B cell (primary cell): ENCODE measurements around the gene ARHGAP22. TPM values are rescaled to one million over a fixed set of nuclear protein-coding genes. Genes with fewer than 3 reads are reported as not detected.

Experiments used
- ATAC-seq: fragments of 200-7000 bp; cut with Tn5 transposase; one replicate; pipeline ENCODE4 v1.10.0; 2021; ENCODE audit warnings: low read depth, mild to moderate bottlenecking, moderate number of reproducible peaks, moderate library complexity
- CTCF ChIA-PET: fragments of 350-600 bp; sonication (Branson Sonifier 250); formaldehyde crosslinking; loops from one replicate; lab custom pipeline; 2021; ENCODE audit warnings: antibody characterized with exemption, inconsistent platforms; lab: Charles Lee
- POLR2A ChIA-PET: fragments of 350-600 bp; sonication (Branson Sonifier 250); formaldehyde crosslinking; loops from one replicate; lab custom pipeline; 2021; ENCODE audit warnings: antibody characterized with exemption; lab: Charles Lee
- DNase-seq: peaks from one replicate; pipeline ENCODE4 v3.0.0; 2013
- H2AFZ ChIP-seq: 2 replicates; pipeline ENCODE4 v1.6.1; 2012; ENCODE audit warnings: mild to moderate bottlenecking, low read depth, low read length; ENCODE audit not compliant: insufficient read depth, poor library complexity, severe bottlenecking
- H3K27ac ChIP-seq, 2 donors: 1 replicate in 1 of 2; 2 replicates in 1 of 2; pipeline ENCODE4 v1.5.1; 2012 to 2013; ENCODE audit warnings: low read length in 2 of 2, mild to moderate bottlenecking in 2 of 2, moderate library complexity in 1 of 2
- H3K27me3 ChIP-seq, 4 experiments: fragments of 200-600 bp in 1 of 4; sonication (generic) in 1 of 4; replicated peaks in 1 of 4; 1 replicate in 2 of 4; 2 replicates in 2 of 4; pipeline versions ENCODE4 v1.6.1 to v1.7.0; 2013 to 2016; ENCODE audit warnings: low read length in 3 of 4, mild to moderate bottlenecking in 2 of 4, mixed read lengths in 1 of 4, moderate library complexity in 1 of 4; ENCODE audit not compliant: insufficient read depth in 4 of 4, control insufficient read depth in 3 of 4; ENCODE audit errors: control extremely low read depth in 1 of 4
- H3K36me3 ChIP-seq, 2 experiments: replicated peaks in 1 of 2; 1 replicate in 1 of 2; 2 replicates in 1 of 2; pipeline versions ENCODE4 v1.6.1 to v1.7.1; 2013; ENCODE audit warnings: low read length in 1 of 2; ENCODE audit not compliant: insufficient read depth in 2 of 2, control insufficient read depth in 1 of 2; ENCODE audit errors: control extremely low read depth in 1 of 2, extremely low read depth in 1 of 2
- H3K4me1 ChIP-seq, 2 donors: fragments of 200-600 bp in 1 of 2; sonication (generic) in 1 of 2; 1 replicate in 1 of 2; 2 replicates in 1 of 2; pipeline versions ENCODE4 v1.5.1 to v1.6.1; 2013 to 2017; ENCODE audit warnings: low read length in 2 of 2; ENCODE audit not compliant: control insufficient read depth in 2 of 2, insufficient read depth in 2 of 2
- H3K4me2 ChIP-seq: replicated peaks from 2 replicates; pipeline ENCODE3; 2012; ENCODE audit warnings: mild to moderate bottlenecking, low read depth, low read length; ENCODE audit not compliant: poor library complexity, severe bottlenecking
- H3K4me3 ChIP-seq, 5 experiments: fragments of 200-600 bp in 1 of 5; sonication (generic) in 1 of 5; 1 replicate in 3 of 5; 2 replicates in 2 of 5; pipeline versions ENCODE4 v1.5.1 to v1.7.0; 2011 to 2016; ENCODE audit warnings: low read length in 4 of 5, mild to moderate bottlenecking in 4 of 5, low read depth in 2 of 5, control low read depth in 1 of 5, moderate library complexity in 1 of 5; ENCODE audit not compliant: insufficient read depth in 1 of 5; ENCODE audit errors: control extremely low read depth in 1 of 5, extremely low read depth in 1 of 5
- H3K79me2 ChIP-seq: fragments of 200-600 bp; sonication (generic); one replicate; pipeline ENCODE4 v1.6.0; 2016; ENCODE audit warnings: low read length; ENCODE audit not compliant: control insufficient read depth, insufficient read depth
- H3K9ac ChIP-seq: fragments of 200-600 bp; sonication (generic); 2 replicates; pipeline ENCODE4 v1.6.1; 2017; ENCODE audit warnings: mild to moderate bottlenecking, low read length, moderate library complexity
- H3K9me3 ChIP-seq, 3 donors: one replicate each; pipeline versions ENCODE4 v1.6.1 to v1.7.1; 2013; ENCODE audit warnings: low read length in 2 of 3; ENCODE audit not compliant: control insufficient read depth in 2 of 3, insufficient read depth in 1 of 3; ENCODE audit errors: control extremely low read depth in 1 of 3
- H4K20me1 ChIP-seq: 2 replicates; pipeline ENCODE4 v1.6.0; 2012; ENCODE audit warnings: mild to moderate bottlenecking, low read length; ENCODE audit not compliant: insufficient read depth, control insufficient read depth, poor library complexity, severe bottlenecking
- H3K27ac Mint-ChIP-seq: one replicate; pipeline ENCODE4 v1.8.0; 2021; ENCODE audit warnings: mixed read lengths
- H3K27me3 Mint-ChIP-seq: one replicate; pipeline ENCODE4 v1.8.0; 2021; ENCODE audit warnings: mixed read lengths
- H3K4me1 Mint-ChIP-seq: one replicate; pipeline ENCODE4 v1.8.0; 2021; ENCODE audit warnings: mixed read lengths
- H3K4me3 Mint-ChIP-seq: one replicate; pipeline ENCODE4 v1.8.0; 2021; ENCODE audit warnings: mixed read lengths
- H3K9me3 Mint-ChIP-seq: one replicate; pipeline ENCODE4 v1.8.0; 2022; ENCODE audit warnings: mixed read lengths; ENCODE audit not compliant: insufficient read depth
- CTCF ChIP-seq: fragments of 200-600 bp; IDR thresholded peaks from one replicate; pipeline ENCODE4 v1.8.0; 2022; ENCODE audit warnings: antibody characterized with exemption, mild to moderate bottlenecking
- EZH2 ChIP-seq: IDR thresholded peaks from 2 replicates; pipeline ENCODE4 v1.6.1; 2012; ENCODE audit warnings: borderline replicate concordance, low read depth, mild to moderate bottlenecking, moderate library complexity, low read length; ENCODE audit not compliant: insufficient read depth, poor library complexity, severe bottlenecking
- WGBS: methylation state at CpG from one replicate; pipeline ENCODE4 v1.1.5; 2013; ENCODE audit warnings: missing lambda C conversion rate; ENCODE audit not compliant: insufficient coverage; 5-methylcytosine and 5-hydroxymethylcytosine counted together
- intact Hi-C: fragments of 100-400 bp; cut with micrococcal nuclease; formaldehyde crosslinking; loops from one replicate; pipeline ENCODE4 v1.10.0; 2022
- polyA plus RNA-seq: library from polyadenylated mRNA; depleted of rRNA; stranded (reverse); fragments of >200 nt; gene quantifications from 2 replicates; pipeline ENCODE4 v1.2.3, GENCODE V29; 2012
- total RNA-seq, 2 donors: library from RNA; stranded (reverse); fragments of 120-200 nt in 1 of 2; gene quantifications; 1 replicate in 1 of 2; 2 replicates in 1 of 2; pipeline versions ENCODE4 v1.2.3 to v1.2.4, GENCODE V29; 2013 to 2022

The ARHGAP22 gene
- total and polyA plus RNA-seq, 2 donors (not counting 1 experiment from before 2014, with no cell fraction given), result 1.9 to 2.0 TPM

GRCh38 chr10:48603421-48604038, 1.3 kb downstream of the ARHGAP22 start:
- ChIA-PET CTCF (interaction anchor here (0.9 to 19.7 kb wide), 5 partner anchors 12 to 51 kb away, joined by 3 to 407 read pairs (median 4); no protein-coding TSS in a partner anchor), POLR2A (no interaction called here)
- Mint-ChIP-seq H3K4me1 (peaks cover 29% of the 10 kb centered on the region), H3K27me3 (peaks cover 8% of the 10 kb centered on the region), H3K27ac (no peak overlapping the region), H3K9me3 (no peaks in the 10 kb centered on the region), H3K4me3 (peak overlapping the region; percentile 90)
- no peak overlapping the region for H2AFZ ChIP-seq
- intact Hi-C loops, result no loop called here
- no peak overlapping the region for H3K9ac ChIP-seq
- ATAC-seq, result no peak
- H3K9me3 ChIP-seq, result no peaks in the 10 kb centered on the region
- no peak for DNase-seq
- no peaks in the 10 kb centered on the region for H3K36me3 ChIP-seq
- H3K4me3 ChIP-seq, result peak overlapping the region in 3 of 5 experiments; percentile 55 to 71 (median 60)
- peak overlapping the region; percentile 77 for H3K4me2 ChIP-seq
- peaks cover 9% of the 10 kb centered on the region for H3K79me2 ChIP-seq
- peaks cover 0 to 16% (median 3%) of the 10 kb centered on the region in 4 experiments for H3K27me3 ChIP-seq
- peaks cover 23 to 27% of the 10 kb centered on the region in 2 donors for H3K4me1 ChIP-seq
- TF ChIP-seq CTCF (no peak), EZH2 (no peak)
- no peaks in the 10 kb centered on the region for H4K20me1 ChIP-seq
- no peak overlapping the region for H3K27ac ChIP-seq
- 89% methylated on average over 3 of the region's 4 CpGs for WGBS

GRCh38 chr10:48602401-48603135, 2.3 kb downstream of the ARHGAP22 start:
- H3K4me3 Mint-ChIP-seq, result peak overlapping the region; percentile 33
- H3K27me3 Mint-ChIP-seq, result peaks cover 8% of the 10 kb centered on the region
- no peak for ATAC-seq

More at GRCh38 chr10:48602401-48603135, 2.3 kb downstream of the ARHGAP22 start:
- POLR2A ChIA-PET, result no interaction called here
- DNase-seq, result no peak
- CTCF ChIA-PET, result interaction anchor here (1.0 to 19.7 kb wide), 3 partner anchors 13 to 51 kb away, joined by 3 to 407 read pairs (median 7); no protein-coding TSS in a partner anchor
- Mint-ChIP-seq H3K4me1 (peaks cover 24% of the 10 kb centered on the region), H3K9me3 (no peaks in the 10 kb centered on the region), H3K27ac (no peak overlapping the region)
- H3K27ac ChIP-seq, result no peak overlapping the region
- TF ChIP-seq CTCF (no peak), EZH2 (no peak)
- intact Hi-C loops, result no loop called here
- H3K4me2 ChIP-seq, result no peak overlapping the region
- H3K27me3 ChIP-seq, result peaks cover 0 to 16% (median 3%) of the 10 kb centered on the region in 4 experiments
- H3K9ac ChIP-seq, result no peak overlapping the region
- 94% methylated on average over 3 of the region's 8 CpGs for WGBS
- H2AFZ ChIP-seq, result no peak overlapping the region
- no peaks in the 10 kb centered on the region for H3K36me3 ChIP-seq
- peaks cover 18 to 19% of the 10 kb centered on the region in 2 donors for H3K4me1 ChIP-seq
- H3K9me3 ChIP-seq, result no peaks in the 10 kb centered on the region
- no peaks in the 10 kb centered on the region for H4K20me1 ChIP-seq
- no peak overlapping the region for H3K4me3 ChIP-seq
- H3K79me2 ChIP-seq, result peaks cover 9% of the 10 kb centered on the region
